Measurements from ENCODE around the gene INAFM2.

Gene INAFM2

DNA sequence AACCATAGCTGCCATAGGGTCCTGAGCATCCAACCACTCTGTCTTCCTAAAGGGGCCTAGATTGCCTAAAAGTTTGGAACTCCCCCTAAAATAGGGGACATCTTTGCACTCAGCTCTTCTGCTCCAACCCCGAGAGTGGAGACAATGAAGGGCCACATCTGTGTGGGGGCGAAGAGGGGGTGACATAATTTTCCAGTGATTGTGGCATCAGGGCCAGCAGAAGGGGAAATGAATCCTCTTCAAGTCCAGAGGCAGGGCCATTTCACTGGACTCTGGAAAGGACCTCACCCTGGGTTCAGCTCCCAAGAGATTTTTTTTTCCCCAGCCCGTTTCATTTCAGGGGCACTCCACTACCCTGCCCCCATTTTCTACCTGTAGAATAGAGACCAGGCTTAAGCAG lies 36.0 kb upstream of the INAFM2 start:
- no peak for DNase-seq (ENCODE audit: low read depth in 2 of 2)

DNA sequence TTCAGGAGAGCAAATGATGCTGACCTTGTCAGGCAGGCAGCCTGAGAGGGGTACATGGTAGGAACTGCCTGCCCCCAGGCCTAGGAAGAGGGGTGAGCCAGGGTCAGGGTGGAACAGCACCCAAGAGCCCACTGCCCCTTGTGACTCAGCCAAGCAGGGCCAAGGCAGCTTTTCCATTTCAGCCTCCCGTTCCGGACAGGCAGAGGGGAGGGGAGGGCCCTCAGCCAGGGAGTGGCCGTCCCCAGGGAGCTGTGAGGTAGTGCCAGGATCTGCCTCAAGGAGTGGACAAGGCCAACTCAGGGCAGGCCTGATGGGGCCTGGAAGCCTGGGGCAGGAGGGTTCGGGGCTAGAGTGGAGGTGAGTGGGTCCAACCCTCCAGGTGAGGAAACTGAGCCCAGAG lies 35.5 kb upstream of the INAFM2 start:
- DNase-seq (ENCODE audit: low read depth in 2 of 2) = no peak

DNA sequence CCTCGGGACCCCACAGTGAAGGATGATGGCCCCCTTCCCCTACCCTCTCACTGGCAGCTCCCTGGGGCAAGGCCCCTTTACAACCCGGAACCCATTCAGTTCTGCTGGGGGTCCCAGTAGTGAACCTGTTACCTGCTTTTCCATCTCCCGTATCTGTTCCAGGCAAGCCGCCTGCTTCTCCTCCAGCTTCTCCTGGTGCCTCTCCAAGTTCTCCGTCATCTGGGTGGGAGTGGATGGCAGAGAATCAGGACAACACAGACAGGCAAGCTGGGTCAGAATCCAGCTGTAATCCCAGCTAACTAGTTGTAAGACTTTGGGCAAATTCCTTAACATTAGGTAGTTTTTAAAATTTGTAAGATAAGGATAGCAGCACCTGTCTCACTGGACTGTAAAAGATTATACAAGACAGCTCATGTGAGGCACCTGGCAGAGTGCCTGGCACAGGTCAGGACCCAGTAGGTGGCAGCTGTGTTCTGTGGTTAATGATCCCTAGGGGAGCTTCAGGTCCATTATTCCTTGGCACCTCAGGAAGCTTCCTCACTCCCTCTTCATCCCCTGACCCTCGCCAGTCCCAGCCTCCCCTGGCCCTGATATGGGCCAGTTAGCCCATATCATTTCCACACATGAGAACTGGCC lies 34.2 kb upstream of the INAFM2 start:
- DNase-seq (ENCODE audit: low read depth in 2 of 2) = no peak

DNA sequence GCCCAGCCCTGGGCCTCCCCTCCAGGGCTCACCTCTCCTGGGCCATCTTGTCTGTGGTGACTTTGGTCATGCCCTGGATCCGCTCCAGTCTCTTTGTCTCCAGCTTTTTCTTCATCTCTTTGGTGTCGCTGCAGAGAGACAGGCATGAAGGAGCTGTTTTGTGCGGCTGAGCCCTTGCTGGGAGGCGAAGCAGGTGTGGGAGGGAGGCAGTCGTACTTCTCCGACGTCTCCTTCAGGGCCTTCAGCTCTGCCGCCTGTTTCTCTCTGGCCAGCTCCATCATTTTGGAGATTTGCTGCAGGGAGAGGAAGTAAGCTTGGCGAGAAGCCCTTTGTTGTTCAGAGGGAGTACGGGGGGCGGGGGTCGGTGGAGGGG lies 33.0 kb upstream of the INAFM2 start:
- no peak for DNase-seq (ENCODE audit: low read depth in 2 of 2)

DNA sequence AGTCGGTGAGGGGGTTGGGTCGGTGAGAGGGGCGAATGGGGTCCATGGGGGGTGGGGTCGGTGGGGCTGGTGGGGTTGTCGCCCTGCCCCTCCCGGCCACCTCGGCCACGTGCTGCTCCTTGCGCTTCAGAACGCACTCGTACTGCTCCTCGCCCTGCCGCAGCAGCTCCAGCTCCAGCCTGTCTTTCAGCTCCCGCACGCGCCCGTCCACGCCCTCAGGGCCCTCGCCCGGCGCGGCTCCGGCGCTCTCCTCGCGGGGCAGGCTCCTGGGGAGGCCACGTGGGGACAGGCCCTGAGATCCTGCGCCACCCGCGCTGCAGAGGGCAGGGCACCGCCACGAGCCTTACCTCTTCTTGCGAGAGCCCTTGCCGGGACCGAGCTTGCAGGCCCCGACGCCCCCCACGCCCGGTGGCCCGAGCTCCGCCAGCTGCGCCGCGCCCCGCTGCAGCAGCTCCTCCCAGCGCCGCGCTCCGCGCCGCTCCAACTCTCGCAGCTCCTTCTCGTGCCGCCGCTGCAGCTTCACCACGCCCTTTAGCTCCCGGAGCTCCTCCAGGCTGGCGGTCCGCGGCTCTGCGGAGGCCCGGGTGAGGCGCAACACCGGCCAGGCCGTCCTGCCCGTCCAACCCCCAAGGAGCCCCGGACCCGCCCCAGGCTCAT lies 32.4 kb upstream of the INAFM2 start:
- no peak for DNase-seq (ENCODE audit: low read depth in 2 of 2)

DNA sequence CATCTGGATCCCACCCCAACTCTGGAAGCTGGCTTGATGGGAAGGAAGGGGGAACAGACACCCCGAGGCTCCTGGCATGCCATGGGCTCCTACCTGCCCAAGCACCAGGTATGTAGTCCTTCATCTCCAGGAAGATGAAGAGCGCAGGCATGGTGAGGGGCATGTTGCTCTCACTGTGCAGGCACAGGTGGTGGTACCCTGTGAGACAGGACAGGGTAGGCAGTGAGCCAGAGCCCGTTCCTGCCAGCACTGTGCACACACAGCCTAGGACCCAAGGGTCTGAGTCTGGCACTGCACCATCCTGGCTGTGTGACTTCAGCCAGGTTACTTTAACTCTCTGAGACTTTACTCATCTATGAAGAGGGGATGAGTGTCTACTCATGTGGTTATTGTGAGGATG lies 31.2 kb upstream of the INAFM2 start:
- DNase-seq (ENCODE audit: low read depth in 2 of 2) = no peak

DNA sequence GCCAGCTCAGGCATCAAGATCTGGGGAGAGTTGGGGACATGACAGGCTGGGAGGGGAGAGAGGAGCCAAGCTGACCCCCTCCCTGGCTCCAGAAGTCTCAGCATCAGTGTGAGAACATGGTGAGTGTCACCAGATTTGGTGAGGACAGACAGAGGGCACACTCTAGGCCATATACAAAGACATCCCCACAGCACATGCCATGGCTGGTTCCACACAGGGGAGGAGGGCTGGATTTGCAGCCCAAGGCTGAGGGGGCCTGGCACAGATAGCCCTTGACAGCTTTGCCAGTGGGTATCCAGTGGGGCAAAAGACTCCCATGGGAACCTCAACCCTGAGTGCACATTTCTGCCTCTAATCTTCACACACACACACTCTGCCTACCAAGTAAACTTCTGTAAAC lies 30.5 kb upstream of the INAFM2 start:
- DNase-seq (ENCODE audit: low read depth in 2 of 2) = no peak

DNA sequence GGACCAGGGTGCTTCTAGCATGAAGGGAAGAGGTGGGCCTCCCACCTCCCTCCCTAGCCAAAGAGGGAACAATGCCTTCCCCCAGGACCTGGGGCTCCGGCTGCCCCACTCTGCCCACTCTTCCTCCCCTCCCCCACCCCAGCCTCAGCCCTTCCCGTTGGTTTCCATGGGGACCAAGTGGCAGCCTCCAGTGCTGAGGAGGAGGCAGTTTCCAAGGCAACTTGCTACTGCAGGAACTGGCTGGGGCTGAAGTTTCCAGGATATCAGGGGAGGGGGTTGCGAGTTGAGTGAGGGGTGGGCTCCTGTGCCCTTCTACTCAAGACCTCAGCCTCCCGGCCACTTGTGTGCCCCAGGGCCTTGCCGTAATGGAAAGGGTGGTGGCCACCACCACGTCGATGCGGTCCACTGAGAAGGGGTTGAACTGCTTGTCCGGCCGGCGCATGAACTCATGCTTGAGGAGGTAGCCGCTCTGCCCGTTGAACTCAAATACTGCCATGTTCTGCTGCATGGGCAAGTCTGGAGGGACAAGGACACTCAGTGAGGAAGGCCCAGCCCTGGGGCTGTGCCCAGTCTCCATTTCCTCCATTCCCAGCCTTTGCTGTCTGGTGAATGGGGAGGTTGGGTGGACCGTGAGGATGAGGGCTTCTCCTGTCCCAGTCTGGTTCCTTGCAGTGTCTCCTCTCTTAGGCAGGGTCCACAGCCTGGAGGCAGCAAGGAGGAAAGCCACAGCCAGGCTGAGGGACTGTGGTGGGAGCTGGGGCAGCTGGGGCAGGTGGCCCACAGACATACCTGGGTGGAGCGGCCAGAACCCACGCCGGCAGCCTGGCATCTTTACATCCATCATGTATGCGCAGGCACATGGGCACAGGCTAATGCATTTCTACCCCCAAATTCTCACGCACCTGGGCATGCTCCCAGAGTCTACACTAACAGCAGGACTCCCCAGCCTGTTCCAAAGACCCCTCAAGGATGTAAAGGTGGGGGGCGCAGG lies 29.3 kb upstream of the INAFM2 start:
- no peak for DNase-seq (ENCODE audit: low read depth in 2 of 2)

DNA sequence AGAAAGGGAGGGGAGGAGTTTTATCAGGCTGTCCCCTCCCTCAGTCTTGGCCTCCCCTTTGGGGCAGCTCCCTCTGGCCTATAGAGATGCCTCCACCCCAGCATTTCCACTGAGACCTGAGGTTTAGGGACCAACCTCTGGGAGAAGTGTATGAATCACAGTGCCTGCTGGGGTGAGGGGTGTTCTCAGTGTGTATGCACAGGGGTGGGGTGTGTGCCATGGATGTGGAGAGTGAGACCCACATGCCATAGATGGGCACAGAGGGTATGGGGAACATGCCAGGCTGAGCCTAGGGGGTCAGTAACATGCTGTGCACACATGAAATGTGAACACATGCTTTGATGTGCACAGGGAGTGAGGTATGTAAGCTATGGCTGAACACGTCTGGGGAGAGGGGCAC lies 28.2 kb upstream of the INAFM2 start:
- no peak for DNase-seq (ENCODE audit: low read depth in 2 of 2)

DNA sequence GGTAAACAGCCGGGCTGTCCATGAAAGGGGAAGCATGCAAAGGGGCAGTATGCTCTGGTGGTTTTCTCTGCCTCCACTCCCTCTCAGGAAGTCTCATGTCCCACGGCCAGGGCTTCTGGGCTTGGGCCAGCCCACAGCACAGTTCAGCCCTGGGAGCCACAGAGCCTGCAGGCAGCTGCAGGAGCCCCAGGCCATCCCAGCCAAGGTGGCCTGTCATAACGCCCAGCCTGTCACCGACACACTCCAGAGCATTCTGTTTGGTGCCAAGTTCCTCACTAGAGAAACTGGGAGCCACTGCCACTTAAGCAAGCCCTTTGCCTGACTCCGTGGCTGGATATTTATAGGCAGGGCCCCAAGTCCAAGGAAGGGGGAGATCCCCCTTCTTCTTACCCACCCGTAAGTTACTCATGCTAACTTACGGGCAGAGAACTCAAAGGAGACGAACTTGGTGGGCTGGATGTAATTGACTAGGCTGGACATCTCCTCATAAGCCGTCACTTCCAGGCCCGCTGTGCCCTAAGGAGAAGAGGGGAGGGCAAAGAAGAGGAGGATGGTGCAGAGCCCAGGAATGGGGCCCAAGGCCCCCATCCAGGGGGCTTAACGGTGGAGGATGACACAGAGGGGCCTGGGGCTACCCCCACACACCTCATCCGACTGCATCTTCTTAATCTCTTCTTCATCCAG lies 27.5 kb upstream of the INAFM2 start:
- DNase-seq (ENCODE audit: low read depth in 2 of 2) = no peak

DNA sequence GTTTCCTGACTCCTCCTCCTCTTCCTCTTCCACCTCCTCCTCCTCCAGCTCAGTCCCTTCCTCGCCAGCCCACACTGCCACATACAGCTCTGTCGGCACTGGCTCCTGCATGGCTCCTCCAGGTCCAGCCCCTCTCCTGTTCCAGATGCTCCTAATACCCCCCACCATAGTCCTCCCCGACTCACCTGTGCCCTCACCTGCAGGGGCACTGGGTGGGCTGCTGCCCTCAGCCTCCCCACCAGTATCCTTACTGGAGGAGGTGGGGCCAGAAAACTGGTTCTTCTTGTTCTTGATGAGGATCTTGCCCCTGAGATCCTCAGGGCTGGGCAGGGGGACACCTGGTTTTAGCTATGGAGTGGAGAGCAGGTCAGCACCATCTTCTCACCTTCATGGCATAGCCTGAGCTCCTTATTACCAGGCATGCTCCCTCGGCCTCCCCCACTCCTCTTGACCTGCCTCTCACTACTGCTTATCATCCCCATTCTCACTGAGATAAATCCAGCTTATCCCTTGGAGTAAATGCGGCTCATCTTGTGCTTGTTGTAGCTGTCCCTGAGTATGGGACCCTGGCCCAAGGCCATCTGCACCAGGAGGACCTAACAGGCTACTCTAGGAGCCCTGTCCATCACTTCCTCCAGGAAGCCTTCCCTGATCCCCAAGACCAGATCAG lies 26.8 kb upstream of the INAFM2 start:
- no peak for DNase-seq (ENCODE audit: low read depth in 2 of 2)

DNA sequence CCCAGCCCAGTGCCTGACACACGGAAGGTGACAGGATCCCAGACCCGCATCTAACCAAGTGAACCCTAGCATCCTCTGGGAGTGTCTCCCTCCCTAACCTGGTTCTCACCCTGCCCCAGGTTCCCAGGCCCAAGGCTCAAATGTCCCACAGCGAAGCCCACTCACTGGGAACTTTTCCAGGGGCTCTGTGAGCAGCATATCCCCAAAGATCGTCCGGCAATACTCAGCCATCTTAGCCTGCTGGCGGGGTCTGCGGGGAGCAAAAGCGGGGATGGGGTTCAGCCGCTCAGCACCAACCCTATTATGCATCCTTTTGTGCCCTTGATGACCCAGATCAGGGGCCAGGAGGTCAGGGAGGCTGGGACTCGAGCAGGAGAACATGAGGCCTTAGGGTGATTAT lies 26.1 kb upstream of the INAFM2 start:
- DNase-seq (ENCODE audit: low read depth in 2 of 2) = no peak

DNA sequence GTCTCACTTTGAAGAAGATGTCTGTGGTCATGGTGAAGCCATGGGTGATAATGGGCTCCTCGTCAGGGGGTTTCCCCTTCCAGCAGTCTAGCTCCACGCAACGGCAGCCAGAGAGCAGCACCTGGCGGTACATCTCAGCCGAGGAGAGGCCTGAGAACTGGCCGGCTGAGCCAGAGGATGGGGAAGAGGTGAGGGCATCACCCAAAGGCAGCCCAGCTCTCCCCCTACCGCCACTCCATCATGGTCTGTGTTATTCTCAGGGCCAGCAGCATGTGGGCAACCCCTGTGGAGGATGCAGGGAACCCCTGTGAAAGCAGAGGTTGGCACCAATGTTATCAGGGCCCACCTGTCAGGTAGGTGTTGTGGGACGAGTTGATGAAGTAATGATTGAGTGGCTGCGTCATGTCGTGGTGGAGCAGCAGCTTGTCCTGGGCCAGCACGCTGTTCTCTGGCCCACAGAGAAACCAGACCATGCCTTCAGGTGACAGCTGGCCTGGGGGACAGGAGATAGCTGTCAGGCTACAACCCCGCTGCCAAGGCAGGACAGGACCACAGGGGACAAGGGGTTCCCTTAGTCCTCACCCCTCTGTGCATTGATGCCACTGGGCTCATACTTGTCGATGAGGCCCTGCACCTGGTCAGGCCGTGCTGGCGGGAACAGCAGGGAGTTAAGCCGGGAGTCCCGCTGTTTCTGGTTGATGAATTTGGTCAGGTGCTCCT lies 25.1 kb upstream of the INAFM2 start:
- DNase-seq (ENCODE audit: low read depth in 2 of 2) = no peak

DNA sequence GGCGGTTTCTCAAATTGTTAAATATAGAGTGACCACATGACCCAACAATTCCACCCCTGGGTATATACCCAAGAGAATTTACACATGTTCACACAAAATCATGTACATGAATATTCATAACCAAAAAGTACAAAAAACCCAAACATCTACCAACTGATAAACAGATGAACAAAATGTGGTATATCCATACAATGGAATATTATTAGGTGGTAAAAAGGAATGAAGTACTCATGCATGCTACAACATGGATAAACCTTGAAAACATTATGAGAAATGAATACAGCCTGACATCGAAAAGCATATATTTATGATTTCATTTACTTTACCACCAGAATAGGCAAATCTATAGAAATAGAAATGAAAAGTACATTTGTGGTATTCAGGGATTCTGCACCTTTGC lies 23.1 kb upstream of the INAFM2 start:
- DNase-seq (ENCODE audit: low read depth in 2 of 2) = no peak

DNA sequence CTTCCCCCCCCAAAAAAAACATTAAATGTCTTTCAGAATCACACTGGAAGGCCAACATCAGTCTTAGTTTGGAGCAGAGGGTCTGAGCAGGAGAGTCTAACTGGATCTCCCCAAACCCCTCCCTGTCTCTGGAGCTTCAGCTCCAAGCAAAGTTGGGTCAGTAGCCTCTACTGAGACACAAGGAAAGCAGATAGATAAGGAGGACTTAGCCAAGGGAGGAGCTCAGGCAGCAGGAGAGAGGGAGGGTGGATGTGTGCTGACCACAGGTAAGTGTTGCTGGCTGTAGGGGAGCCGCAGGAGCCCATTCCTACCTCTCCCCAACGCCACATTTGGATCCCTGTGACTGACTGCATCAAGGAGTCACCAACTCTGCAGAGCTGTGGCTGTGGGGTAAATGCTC lies 22.7 kb upstream of the INAFM2 start:
- DNase-seq (ENCODE audit: low read depth in 2 of 2) = no peak

DNA sequence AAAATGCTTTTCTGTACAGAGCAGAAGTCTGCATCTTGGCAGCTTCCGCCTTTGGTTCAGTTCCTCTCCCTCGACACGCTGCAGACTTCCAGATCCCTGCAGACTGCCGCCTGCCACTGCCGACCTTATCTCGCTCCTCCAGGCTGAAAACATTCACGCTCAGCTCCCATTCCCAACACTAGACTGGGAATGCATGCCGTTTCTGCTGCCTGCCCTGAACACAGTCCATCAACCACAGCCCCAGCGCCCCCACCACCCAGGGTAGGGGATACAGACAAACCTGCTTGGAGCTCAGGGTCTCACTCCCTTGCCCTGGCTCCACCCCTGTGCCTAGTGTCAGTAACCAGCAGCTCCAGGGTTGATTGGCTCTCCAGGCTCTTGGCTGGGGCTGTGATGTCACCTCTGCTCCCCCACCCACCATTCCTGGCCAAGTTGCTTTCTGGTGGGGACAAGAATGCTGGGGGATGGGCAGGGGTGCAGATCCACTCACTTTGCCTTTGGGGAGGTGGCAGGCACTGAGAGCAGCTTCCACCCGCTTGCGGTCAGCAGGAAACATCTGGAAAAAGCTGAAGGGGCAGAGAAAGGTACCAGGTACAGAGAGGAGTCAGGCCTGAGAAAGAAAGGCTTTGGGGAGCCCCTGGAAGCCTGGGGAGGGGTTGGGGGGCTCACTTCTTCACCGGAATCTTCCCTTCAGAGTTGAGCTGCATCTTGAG lies 21.9 kb upstream of the INAFM2 start:
- DNase-seq (ENCODE audit: low read depth in 2 of 2) = no peak

DNA sequence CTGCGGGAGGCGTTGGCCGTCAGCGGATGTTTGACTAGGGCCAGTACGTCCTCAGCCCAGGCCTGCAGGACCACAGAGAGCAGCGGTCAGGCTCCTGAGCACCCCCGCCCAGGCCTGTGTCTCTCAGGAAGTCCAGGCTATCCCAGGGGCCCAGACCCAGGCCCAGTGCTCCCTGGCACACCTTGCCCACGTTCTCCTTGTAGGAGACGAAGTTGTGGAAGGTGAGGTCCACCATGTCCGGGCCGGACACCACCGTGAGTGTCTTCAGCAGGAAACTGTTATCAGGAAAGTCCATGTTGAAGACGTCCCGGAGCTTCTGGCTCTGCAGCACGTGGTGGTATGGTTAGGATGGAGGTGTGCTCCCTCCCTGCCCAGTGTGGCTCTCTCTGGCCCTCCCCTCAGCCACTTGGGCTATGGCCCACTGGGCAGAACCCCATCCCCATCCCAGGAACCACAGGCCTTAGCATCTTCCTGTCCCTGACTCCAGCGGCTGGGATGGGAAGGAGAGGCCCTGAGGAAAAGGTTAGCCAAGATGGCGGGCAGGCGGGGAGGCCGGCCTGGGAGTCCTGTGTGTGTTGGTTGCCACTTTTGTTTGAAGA lies 21.1 kb upstream of the INAFM2 start:
- no peak for DNase-seq (ENCODE audit: low read depth in 2 of 2)

DNA sequence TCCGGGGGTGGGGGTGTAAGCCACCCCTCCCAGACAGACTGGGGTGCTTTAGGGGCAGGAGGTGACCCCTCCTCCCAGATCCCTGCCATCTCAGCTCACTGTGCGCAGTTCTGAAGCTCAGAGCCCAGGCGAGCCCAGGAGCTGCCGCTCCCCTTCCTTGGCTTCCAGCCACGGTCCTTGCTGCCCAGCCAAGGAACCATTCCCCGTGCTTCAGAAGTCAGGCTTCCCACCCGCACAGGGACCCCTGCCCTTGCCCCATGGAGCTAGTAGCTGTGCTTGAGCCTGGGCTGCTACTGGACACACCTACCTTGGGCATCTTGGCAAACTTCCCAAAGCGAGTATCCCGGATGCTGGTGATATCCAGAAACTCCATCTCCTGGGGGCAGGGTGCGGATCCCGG lies 20.5 kb upstream of the INAFM2 start:
- DNase-seq (ENCODE audit: low read depth in 2 of 2) = no peak

DNA sequence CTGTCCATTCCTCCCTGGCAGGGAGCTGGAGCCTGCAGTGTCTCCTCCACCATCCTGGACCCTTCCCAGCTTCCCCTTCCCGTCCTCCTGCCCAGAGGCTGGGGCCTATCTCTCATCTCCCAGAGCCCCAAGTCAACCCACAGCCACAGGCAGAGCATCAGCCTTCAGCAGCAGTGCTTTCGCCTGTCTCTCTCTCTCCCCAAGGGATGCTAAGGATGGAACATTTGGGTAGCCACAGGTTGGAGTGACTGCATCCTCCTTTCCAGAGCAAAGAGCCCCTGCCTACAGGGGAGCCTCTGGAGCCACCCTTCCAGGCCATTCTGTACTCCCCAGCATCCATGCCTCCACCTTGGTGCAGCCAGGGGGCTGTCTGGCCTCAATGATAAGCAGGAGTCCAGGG lies 19.9 kb upstream of the INAFM2 start:
- no peak for DNase-seq (ENCODE audit: low read depth in 2 of 2)

DNA sequence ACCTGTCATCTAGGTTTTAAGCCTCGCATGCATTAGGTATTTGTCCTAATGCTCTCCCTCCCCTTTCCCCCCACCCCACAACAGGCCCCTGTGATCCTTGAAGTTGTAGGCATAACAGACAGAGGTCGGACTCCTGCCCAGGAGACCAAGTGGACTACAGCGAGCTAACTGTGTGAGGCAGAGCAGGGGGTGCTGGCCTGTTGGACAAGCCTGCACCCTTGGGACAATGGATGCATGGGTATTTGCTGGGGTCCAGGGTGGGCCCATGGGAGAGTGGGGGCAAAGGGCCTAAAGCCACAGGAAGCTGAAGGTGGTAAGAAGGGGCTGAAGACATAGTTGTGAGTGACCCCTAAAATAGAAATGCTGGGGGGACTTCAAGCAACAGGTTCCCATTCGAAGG lies 18.2 kb upstream of the INAFM2 start:
- DNase-seq (ENCODE audit: low read depth in 2 of 2) = no peak

All from stimulated activated CD8-positive, alpha-beta memory T cell treated with anti-CD3 and anti-CD28 coated beads, Interleukin-2, amount 100 ng/mL, for 1 hour (primary cell).